Bronchial epithelial cell (primary cell): Measurements from ENCODE around the gene CACNA2D3. TPM values are rescaled to one million over a fixed set of nuclear protein-coding genes. Genes with fewer than 3 reads are reported as not detected.
A peak's percentile ranks its signal among the peaks of the same experiment; 100 is the strongest.

Experiments used
- DNase-seq: peaks from one replicate; pipeline ENCODE4 v3.0.0-alpha.2; 2010; ENCODE audit warnings: low read depth
- FAIRE-seq: peaks from 2 replicates; lab custom pipeline; 2011; peaks lifted over from hg19 to GRCh38; lab: Jason Lieb, UNC
- H3K27me3 ChIP-seq: 2 replicates; pipeline ENCODE4 v1.5.1; 2011; ENCODE audit warnings: low read length; ENCODE audit not compliant: control insufficient read depth, insufficient read depth
- H3K36me3 ChIP-seq: 2 replicates; pipeline ENCODE4 v1.5.1; 2011; ENCODE audit warnings: low read length; ENCODE audit not compliant: control insufficient read depth, insufficient read depth
- H3K4me3 ChIP-seq: 2 replicates; pipeline ENCODE4 v1.5.1; 2011; ENCODE audit warnings: mild to moderate bottlenecking, low read depth, low read length, control low read depth
- total RNA-seq: library from RNA; depleted of rRNA; stranded (reverse); fragments of >200 nt; gene quantifications from 2 replicates; pipeline ENCODE4 v1.2.1, GENCODE V29; 2014
- TF ChIP-seq, protein P1 (sequence below): IDR thresholded peaks from 2 replicates; pipeline ENCODE4 v1.5.1; 2011; ENCODE audit warnings: mild to moderate bottlenecking, moderate library complexity, low read length, control low read depth, inconsistent platforms; ENCODE audit not compliant: insufficient read depth, severe bottlenecking

Gene CACNA2D3
- total RNA-seq, 1 donor from 2014 or later: not detected

DNA sequence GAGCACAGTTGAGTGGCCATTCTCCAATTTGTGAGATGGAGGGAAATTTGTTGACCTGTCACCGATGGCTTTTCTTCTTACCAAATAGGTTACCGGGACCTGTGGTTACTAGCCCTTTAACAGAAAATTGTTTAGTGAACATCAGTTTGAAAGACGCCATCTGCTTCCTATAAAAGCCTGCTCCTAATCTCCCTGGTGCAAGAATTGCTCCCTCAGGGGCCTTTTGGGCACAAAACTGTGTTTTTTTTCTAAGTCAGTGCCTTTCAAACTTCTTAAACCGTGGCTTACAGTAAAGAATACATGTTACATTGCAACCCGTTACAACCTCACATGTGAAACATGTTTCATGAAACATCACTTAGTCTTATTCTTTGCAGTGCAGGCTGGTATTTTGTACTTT, 15.0 kb downstream of the CACNA2D3 start:
- H3K4me3 ChIP-seq: no peak overlapping the region
- DNase-seq (no peak), FAIRE-seq (no peak)
- no peaks in the 10 kb centered on the region for H3K36me3 ChIP-seq
- no peaks in the 10 kb centered on the region for H3K27me3 ChIP-seq
- TF ChIP-seq, protein P1, sequence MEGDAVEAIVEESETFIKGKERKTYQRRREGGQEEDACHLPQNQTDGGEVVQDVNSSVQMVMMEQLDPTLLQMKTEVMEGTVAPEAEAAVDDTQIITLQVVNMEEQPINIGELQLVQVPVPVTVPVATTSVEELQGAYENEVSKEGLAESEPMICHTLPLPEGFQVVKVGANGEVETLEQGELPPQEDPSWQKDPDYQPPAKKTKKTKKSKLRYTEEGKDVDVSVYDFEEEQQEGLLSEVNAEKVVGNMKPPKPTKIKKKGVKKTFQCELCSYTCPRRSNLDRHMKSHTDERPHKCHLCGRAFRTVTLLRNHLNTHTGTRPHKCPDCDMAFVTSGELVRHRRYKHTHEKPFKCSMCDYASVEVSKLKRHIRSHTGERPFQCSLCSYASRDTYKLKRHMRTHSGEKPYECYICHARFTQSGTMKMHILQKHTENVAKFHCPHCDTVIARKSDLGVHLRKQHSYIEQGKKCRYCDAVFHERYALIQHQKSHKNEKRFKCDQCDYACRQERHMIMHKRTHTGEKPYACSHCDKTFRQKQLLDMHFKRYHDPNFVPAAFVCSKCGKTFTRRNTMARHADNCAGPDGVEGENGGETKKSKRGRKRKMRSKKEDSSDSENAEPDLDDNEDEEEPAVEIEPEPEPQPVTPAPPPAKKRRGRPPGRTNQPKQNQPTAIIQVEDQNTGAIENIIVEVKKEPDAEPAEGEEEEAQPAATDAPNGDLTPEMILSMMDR: no peak

GRCh38 chr3:54138937-54139547, 16.7 kb downstream of the CACNA2D3 start:
- Histone ChIP-seq H3K36me3 (no peaks in the 10 kb centered on the region), H3K27me3 (no peaks in the 10 kb centered on the region), H3K4me3 (no peak overlapping the region)
- FAIRE-seq: no peak
- TF ChIP-seq, protein P1: no peak
- DNase-seq: peak; percentile 13

- no peak overlapping the region for H3K4me3 ChIP-seq
- FAIRE-seq: no peak
- no peaks in the 10 kb centered on the region for H3K27me3 ChIP-seq
- TF ChIP-seq, protein P1: no peak
- no peak for DNase-seq
- H3K36me3 ChIP-seq: no peaks in the 10 kb centered on the region
Measured at GRCh38 chr3:54139630-54140029, 17.3 kb downstream of the CACNA2D3 start.

DNA sequence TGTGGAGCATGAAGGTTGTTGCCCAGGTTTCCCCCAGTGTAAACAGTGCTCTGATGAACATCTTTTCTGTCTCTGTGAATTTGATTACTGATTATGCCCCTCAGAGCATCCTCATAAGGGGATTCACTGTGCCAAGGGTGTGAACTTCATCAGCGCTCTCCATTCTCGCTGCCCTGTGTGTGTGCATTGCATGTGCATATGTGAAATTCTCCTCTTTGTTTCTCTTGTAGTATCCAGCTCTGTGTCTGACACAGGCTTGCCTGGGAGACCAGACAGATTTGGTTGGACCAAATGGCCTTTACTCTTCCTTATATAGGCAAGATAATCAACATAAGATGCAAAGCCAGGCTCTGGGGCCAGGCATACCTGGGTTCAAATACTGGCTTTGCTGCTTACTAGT, 21.9 kb downstream of the CACNA2D3 start:
- FAIRE-seq (no peak), DNase-seq (no peak)
- TF ChIP-seq, protein P1: no peak
- no peak overlapping the region for H3K4me3 ChIP-seq
- no peaks in the 10 kb centered on the region for H3K36me3 ChIP-seq
- H3K27me3 ChIP-seq: no peaks in the 10 kb centered on the region

DNA sequence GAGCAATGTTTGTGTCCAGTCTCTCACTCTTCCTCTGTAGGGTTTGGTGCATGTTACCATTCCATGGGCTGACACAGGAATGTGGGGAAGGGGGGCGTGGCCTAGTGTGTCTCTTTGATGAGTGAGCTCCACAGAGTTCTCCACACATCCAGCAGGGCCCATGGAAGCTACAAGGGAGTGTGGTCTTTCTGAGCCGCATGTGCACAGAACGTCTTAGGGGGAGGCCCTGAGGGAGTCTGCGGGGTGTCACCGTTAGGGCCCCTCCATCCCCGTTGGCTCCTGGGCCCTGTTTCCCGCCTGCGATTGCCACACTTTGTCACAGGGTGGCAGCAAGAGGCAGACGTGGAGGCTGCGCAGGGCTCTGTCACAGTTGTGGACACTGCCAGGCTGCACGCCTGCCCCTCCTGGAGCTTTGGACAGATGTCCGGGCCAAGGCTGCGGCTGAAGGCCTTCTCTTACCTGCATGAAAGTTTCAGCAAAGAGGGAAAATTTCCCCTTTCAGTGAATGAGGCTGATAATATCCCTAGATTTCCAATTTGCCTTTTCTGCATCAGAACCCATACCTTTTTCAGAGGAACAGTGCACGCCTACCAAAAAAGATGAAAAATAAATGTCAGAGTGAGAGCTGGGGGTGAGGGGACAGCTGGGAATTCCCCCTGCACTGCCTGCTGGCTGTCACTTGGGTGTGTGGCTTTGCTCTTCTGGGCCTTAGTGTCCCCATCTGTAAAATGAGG, 24.3 kb downstream of the CACNA2D3 start:
- H3K4me3 ChIP-seq: no peak overlapping the region
- H3K27me3 ChIP-seq: no peaks in the 10 kb centered on the region
- no peaks in the 10 kb centered on the region for H3K36me3 ChIP-seq
- no peak for FAIRE-seq
- TF ChIP-seq, protein P1: peak; percentile 51
- DNase-seq: no peak
